GM21515 (cell line): ENCODE data around the gene ERICH6B.

Experiments
- ATAC-seq: cut with Tn5 transposase; IDR thresholded peaks from one replicate; pipeline ENCODE4 v1.9.1; 2021; ENCODE audit not compliant: unreplicated experiment

Gene ERICH6B

DNA sequence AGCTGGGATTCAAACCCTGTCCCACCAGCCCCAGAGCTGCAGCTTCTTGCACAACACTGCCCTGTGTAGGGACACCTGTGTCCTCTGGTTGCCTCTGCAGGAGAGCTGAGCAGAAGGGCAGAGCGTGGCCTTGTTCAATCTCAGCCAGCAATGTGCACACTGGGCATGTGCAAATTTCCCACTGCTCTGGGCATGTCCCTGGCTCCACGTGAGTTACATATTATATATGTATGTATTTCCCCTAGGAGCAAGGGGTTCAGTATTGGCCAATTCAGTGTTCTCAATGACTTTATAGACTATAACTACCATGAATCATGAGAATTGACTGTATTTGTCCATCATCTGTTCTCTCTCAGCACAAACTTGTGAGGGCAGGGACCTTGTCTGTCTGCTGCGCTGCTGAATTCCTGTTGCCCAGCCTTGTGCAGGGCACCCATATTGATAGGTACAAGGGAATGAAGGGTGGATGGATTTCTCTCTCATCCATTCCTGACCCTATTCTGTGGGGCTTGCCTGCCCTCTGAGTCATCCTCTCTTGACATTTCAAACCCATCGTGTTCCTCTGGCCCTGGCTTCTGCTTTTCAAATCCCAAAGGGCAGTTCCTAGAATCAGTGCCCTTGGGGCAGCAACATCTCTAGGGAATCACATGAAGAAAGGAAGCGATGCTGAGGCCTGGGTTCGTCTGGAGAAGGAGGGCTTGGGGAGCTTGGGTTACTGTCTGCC is 69.7 kb downstream of the ERICH6B start:
- no peak for ATAC-seq

DNA sequence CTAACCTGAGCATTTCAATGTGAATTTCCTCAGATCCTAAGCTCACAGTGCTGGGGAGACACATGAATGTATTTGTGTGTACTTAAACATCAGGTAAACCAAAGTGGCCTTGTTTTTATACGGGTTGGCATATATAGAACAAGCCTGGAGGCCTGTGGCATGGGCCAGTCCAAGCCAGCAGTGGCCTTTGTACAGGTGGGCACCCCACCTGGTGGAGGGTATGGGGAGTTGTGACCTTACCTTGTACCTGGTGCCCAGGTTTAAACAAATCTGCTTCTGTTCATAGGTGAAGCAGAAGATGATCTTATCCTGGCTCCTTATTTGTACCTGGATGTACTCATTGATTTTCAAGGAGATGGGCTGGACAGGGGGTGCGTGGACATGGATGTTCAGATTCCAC is 71.0 kb downstream of the ERICH6B start:
- no peak for ATAC-seq

DNA sequence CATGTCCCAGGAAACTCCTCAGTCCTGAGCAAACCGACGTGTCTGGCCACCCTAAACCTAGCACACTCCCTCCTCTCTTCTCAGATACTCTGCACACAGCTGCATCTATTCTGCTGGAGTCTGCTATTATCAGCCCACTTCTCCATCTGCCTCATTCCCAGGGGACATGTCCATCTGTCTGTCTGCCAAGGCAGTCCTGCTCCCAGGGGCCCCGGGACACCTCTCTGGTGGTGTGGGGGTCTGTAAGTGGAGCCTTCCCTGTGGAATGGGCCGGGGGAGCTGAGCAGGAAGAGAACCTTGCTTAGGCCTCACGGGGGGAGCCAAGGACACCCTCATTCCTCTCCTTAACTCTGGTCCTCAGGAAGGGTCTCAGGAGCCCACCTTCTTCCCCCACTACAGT is 72.7 kb downstream of the ERICH6B start:
- ATAC-seq = no peak

DNA sequence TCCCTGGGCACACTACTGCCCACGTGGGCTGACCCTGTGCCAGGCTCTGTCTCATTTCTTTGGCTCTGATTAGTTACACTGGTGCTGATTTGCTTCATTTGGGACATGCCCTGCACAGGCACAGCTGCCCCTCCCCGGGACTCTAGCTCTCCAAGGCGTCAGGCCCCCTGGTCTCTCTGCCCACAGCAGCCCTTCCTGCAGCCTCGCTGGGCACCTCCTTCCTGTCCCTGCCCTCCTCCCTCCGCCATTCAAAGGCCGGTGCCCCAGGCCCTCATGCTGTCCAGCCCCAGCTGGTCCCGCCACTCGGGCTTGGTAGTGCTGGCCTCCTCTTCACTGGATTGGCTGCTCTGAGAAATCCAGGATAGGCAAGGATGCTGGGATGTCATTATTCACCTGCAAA is 73.1 kb downstream of the ERICH6B start:
- ATAC-seq = no peak

DNA sequence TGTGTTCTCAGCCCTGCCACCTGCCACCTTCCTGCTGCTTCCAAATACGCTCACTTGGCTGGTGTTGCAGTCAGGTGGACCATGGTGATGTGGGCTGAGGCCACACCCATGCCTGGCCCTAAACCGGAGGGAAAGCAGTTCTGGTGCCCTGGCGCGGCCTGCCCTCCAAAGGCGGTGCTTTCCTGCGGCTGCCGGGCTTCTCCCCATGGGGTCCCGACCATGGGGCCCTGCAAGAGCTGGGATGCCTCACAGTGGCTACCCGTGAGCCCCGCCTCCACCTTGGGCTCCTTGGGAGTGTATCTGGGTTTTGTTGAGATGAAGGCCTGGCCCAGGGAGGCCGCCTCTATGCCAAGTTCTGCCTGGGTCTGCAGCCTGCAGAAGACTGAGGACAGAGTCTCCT is 73.7 kb downstream of the ERICH6B start:
- no peak for ATAC-seq

DNA sequence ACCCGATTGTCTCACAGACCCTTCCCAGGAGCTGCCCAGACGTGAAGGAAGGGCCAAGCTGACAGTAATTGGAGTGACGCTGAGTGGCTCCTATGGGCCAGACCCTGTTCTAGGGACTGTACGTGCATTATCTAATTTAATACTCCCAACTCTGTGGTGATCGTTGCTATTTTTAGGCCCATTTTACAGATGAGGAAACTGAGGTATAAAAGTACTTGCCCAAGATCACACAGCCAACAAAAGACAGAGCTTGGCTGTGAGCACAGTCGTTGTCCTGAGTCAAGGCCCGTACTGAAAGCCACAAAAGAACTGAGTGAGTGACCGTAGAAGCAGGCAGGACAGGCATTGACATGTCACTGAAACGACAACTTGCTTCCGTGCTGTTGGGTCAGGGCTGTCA is 74.7 kb downstream of the ERICH6B start:
- no peak for ATAC-seq

DNA sequence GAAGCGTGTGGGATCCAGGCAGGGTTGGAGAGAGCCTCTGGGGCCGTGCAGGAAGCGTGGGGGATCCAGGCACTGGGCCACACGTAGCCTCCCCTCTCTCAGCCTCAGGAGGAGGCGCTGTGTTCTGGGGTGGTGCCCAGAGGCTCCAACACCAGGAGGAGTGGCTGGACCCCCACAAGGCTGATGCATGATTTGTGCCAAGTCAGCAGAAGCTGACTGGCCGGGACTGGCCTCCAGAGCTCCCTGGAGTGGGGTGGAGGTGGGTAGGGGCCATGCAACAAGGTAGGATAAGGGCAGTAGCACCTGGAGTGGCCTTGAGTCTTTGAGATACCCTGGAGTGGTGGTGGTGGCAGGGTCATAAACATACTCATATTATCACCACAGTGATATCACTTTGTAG is 75.3 kb downstream of the ERICH6B start:
- no peak for ATAC-seq

DNA sequence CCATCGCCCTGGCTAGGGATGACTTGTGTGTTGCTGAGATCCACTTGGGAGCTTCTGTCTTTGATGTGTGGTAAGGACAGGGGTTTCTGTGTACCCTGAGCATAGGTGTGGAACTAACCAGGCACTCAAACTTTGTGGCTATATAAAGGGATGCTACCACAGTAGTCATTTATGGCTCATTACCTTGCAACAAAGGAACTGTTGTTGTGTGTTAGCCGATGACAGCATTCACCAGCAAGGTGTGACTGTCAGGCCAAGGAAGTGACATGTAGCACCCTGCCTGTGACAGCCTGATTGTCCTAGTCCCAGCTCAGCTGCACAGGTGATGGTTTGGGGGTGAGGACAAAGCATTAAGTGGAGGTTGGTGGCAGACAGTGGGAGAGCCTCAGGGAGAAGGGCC is 77.2 kb downstream of the ERICH6B start:
- no peak for ATAC-seq

DNA sequence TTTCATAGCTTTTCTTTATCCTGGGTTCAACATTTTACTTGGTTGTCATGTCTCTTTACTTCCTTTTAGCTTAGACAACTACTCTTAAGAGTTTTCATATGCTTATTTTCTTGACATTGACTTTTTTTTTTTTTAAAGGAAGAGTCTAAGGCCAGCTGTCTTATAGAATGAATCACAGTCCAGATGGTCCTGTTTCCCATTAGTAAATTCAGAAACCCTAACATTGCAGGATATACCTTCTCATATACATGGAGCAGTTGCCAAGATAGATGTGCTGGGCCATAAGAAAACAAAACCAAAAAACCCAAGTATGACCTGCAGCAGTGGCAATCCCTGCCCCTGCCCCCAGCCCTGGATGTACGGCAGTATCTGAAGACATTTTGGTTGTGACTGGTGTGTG is 78.0 kb downstream of the ERICH6B start:
- ATAC-seq = no peak

DNA sequence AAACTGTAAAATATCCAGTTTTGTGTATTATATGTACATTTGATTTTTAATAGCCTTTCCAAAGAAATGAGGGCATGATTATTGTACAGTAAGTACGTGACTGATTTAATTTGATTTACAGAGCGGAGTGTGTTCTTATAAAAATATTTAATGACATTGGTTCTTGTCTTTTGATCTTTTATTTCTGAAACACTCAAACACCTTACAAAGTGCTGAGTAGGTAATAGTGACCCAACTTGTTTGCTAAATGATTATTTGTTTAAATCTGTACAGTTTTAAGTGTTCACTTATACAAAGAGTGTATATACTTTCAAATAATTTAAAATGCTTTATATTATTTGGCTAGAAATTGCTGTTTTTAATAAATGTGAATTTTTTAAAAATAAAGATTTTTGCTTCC is 79.3 kb downstream of the ERICH6B start:
- no peak for ATAC-seq

DNA sequence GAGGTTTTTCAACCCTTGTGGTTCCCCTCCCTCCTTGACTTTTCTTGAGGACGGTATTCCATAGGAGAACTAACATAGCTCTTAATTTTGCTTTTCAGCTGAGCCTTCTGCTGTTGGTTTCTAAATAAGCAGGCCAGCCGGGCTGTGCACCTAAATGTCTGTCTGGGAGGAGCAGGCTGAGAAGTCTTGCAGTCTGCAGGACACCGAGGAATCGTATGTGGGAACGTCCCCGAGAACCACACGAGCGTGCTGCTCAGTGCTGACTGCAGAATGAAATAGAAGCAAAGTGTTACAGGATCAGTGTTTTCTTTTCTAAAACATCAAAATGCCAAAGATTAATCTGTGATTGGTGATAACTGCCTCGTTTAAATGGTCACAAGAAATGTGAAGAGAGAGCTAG is 80.9 kb downstream of the ERICH6B start:
- no peak for ATAC-seq

DNA sequence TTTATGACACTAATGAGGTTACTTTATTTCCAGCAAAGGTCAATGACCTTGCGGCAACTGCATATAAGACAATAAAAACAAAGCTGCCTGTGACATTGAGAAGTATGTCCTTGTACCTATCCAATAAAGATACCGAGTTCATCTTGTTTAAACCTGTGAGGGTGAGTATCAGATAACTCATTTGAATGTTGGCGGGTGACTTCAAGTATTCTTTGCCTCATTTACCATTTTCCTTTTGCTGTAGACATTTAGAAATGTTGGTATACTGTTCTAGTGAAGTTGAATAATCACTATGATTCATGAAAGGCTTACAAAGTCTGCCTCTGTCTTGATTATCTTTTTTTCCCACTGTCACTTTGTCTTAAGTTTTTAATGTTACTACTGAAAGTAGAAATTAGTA is 85.8 kb downstream of the ERICH6B start:
- ATAC-seq = no peak

DNA sequence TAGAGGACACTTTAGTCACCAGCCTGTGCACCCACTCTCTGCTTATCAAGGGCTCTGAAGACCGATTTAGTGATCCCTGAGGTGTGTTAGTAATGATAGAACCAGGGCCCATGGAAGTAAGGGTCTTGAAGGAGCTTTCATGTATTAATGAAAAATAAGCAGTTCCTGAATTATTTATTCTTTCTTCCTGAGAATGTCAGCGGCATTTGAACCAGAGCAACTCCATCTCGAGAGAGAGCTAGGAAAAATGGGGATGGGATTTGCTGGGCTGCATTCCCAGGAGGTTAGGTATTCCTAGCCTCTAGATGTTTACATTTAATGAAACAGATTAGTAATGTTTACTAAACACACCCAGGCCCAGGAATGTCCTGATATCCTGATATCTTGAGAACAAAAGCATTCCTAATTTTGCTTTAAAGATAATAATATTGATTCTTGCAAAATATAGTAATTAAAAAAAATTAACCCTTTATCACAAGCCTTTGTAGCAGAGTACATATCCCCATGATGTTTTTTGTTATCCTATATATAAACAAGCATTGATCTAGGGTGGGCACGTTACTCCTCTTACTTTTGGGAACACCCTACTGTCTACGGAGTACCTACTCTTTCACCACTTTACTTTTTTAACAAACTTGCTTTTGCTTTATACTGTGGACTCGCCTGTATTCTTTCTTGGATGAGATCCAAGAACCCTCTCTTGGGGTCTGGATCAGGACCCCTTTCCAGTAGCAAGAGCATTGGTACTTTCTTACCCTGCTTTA is 87.7 kb downstream of the ERICH6B start:
- ATAC-seq = no peak

DNA sequence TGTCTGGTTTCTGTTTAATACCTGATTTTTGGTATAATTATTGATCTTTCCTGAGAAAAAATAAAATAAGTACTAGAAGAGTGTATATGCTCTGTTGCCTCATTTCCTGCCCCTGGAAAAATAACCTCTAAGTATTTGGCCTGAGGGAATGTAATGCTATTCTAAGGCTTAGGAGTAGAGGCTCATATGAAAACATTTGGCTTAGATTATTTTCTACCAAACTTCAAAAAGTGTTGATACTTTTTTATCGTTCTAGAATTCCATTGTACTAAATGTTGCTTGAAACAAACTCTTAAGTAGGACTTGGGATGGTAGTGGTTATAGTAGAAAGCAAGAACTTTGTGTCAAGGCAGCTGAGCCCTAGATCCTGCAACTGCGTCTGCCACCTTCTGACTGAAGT is 93.0 kb downstream of the ERICH6B start:
- no peak for ATAC-seq

DNA sequence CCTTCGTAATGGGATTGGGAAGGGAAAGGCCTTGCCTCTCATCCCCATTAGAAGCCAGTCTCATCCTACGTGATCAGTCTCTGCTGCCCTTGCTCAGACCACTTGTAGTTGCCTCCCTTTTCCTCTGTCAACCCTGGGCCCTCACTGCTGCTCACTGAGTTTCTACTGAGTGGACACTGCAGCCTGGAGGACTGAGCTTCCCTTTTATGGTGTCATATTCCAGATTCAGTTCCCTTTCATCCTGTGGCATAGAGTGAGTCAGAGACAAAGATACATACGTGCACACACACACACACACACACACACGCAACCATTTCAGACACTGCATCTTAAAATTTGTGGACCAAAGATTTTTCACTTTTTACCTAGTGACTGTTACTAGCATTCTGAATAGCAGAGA is 94.2 kb downstream of the ERICH6B start:
- no peak for ATAC-seq

DNA sequence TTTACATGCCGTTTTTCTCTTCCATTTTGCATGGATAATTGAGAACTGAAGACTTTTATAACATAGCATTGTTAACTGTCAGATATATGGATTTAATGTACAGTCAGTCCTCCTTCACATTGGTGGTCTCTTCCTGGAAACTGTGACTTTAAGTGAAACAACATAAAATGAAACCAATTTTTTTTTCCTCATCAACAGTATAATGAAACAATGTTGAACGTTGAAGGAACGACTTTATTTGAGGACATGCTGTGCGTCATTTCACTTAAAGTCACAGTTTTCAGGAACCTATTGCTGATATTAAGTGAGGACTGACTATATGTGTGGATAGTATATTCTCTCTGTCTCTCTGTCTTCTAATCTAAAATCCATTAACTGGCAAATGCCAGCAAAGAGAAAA is 96.0 kb downstream of the ERICH6B start:
- no peak for ATAC-seq

DNA sequence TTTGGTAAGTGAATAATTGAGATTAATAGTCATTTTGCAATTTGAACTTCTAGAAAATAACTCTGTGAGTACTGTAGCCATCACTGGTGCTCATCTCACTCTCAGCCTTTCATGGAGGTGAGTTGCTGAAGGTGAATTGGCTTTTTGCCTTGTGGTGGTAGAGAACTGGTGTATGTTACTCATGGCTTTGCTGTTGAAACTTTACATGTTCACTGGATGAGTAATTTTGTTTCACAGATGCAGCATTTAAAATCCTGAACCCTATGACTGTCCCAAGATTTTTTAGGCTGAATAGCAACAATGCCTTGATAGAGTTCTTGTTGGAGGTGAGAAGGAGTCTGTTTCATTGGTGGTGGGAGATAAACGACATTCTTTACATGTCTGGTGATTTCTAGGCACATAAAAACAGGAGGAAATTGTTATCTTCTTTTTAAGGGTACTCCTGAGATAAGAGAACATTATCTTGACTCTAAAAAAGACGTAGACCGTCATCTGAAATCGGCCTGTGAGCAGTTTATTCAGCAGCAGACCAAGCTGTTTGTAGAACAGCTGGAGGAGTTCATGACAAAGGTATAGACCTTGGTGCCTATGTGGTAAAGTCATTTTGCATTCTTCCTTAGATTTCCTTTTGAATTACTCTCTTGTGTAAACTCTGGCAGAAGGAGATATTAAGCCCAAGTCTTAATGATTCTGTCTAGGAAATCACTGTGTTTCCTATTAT is 96.9 kb downstream of the ERICH6B start:
- no peak for ATAC-seq

DNA sequence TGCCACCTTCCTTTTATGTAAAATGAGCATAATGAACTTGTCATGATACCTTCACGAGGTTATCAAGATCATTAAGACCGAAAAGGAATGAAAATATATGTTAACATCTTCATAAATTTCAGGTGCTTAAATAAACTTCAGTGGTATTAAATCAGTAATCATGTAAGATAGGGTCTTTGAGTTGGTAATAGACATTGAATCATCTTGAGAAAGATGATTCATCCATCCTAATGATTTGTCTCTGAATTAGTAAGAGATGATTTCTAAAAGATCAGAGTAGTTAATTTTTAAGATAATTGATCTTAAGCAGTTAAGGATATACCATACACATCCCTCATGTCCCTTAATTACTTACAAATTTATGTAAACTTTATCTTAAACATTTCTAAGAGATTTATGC is 98.8 kb downstream of the ERICH6B start:
- no peak for ATAC-seq

DNA sequence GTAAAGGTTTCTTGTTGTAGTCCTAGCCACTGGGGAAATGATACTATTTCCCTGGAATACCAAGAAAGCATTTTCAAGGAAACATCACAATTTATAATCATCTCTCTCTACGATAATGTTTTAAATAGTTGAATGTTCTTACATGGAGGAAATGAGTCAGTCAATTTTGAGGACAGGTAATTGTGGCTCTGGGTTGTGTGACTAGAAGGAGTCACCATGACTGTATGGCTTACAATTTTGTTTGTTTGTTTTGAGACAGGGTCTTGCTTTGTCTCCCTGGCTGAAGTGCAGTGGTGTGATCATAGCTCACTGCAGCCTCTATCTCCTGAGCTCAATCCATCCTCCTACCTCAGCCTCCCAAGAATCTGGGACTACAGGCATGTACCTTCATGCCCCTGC is 103.4 kb downstream of the ERICH6B start:
- no peak for ATAC-seq

DNA sequence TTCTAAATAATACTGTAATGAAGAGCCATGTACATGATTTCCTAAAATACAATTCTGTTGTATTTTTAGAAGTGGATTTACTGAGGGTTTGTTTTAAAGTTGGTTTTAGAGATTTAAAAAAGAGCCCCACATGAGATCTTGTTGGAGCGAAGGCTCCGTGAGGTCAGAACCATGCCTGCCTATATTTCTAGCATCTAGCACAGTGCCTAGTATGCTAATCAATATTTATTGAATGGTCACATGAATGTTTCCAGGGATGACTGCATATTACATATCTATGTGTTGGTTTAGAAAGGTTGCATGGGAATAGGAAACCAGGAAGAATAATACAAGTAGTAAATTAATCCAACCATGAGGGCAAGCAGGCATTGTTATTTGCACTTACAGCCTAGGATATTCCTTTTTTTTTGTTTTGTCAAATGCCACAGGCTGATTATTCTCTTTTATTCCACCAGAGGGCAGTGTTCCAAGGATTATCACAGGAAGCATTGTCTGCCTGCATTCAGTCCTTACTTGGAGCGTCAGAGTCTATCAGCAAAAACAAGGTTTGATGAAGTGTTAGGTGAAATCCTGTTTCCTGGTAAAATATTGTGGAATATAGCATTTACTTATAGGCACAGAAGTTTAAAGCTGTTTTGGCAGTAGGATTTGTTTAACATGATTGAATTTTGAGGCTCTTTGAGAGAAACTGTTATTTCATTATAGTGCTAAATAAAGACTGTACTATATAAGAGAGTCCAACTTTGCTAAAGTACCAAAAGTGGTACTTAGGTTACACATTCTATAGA is 104.0 kb downstream of the ERICH6B start:
- no peak for ATAC-seq

DNA sequence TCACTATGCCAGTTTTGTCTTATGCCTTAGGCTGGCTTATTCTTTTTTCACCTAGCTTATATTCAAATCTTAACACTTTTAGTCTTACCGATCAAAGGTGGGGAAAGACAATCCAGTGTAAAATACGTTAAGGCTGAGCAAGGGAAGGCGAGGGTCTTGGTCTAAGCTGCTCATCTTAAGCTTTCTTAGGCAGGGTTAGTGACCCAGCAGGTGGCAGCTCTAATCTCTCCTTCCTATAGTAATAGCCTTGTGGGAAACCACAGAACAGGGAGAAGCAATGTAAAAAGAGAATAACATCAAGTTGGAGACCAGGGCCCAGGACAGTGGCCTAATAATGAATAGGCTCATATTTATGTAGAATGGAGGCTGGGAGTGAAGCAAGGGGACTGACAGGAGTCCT is 104.9 kb downstream of the ERICH6B start:
- no peak for ATAC-seq
